GM23248 (cell line): Measurements from ENCODE around the gene TMED4. TPM values are rescaled to one million over a fixed set of nuclear protein-coding genes. Genes with fewer than 3 reads are reported as not detected.
A peak's percentile ranks its signal among the peaks of the same experiment; 100 is the strongest.

Source experiments
- DNase-seq: peaks from one replicate; pipeline ENCODE4 v3.0.0-alpha.2; 2015
- H2AFZ ChIP-seq: fragments of 200-600 bp; sonication (generic); 2 replicates; pipeline ENCODE4 v1.6.1; 2016; ENCODE audit warnings: antibody characterized with exemption
- H3F3A ChIP-seq: fragments of 200-600 bp; sonication (generic); 2 replicates; pipeline ENCODE4 v1.6.1; 2016; ENCODE audit warnings: mild to moderate bottlenecking, antibody characterized with exemption, mixed run types; ENCODE audit not compliant: insufficient read depth
- H3K27ac ChIP-seq: fragments of 200-600 bp; sonication (generic); 2 replicates; pipeline ENCODE4 v1.5.1; 2016; ENCODE audit warnings: mild to moderate bottlenecking
- H3K27me3 ChIP-seq: fragments of 200-600 bp; sonication (generic); replicated peaks from 2 replicates; pipeline ENCODE4 v1.6.1; 2016; ENCODE audit warnings: mild to moderate bottlenecking; ENCODE audit not compliant: insufficient read depth
- H3K36me3 ChIP-seq: fragments of 200-600 bp; sonication (generic); 2 replicates; pipeline ENCODE4 v1.6.1; 2016; ENCODE audit warnings: low read depth, mild to moderate bottlenecking
- H3K4me1 ChIP-seq: fragments of 200-600 bp; sonication (generic); 2 replicates; pipeline ENCODE4 v1.6.1; 2016; ENCODE audit warnings: mild to moderate bottlenecking; ENCODE audit not compliant: insufficient read depth
- H3K4me2 ChIP-seq: fragments of 200-600 bp; sonication (generic); one replicate; pipeline ENCODE4 v1.6.1; 2016; ENCODE audit warnings: mild to moderate bottlenecking; ENCODE audit not compliant: unreplicated experiment
- H3K4me3 ChIP-seq: fragments of 200-600 bp; sonication (generic); 2 replicates; pipeline ENCODE4 v1.5.1; 2016; ENCODE audit warnings: mild to moderate bottlenecking
- H3K79me2 ChIP-seq: fragments of 200-600 bp; sonication (generic); 2 replicates; pipeline ENCODE4 v1.6.1; 2016; ENCODE audit warnings: mild to moderate bottlenecking; ENCODE audit not compliant: insufficient read depth
- H3K9ac ChIP-seq: fragments of 200-600 bp; sonication (generic); 2 replicates; pipeline ENCODE4 v1.6.1; 2016; ENCODE audit warnings: mild to moderate bottlenecking
- H3K9me2 ChIP-seq: fragments of 200-600 bp; sonication (generic); 2 replicates; pipeline ENCODE4 v1.6.1; 2016; ENCODE audit warnings: mixed run types, mild to moderate bottlenecking, moderate library complexity; ENCODE audit not compliant: insufficient read depth
- H3K9me3 ChIP-seq: fragments of 200-600 bp; sonication (generic); one replicate; pipeline ENCODE4 v1.6.1; 2017; ENCODE audit warnings: low read depth
- H4K20me1 ChIP-seq: fragments of 200-600 bp; sonication (generic); 2 replicates; pipeline ENCODE4 v1.6.0; 2016; ENCODE audit not compliant: insufficient read depth
- EZH2 ChIP-seq: fragments of 200-600 bp; sonication (generic); IDR thresholded peaks from 2 replicates; pipeline ENCODE4 v1.6.1; 2018; ENCODE audit warnings: antibody characterized with exemption, mild to moderate bottlenecking; ENCODE audit not compliant: insufficient read depth, poor library complexity, severe bottlenecking
- EZH2phosphoT487 ChIP-seq: fragments of 200-600 bp; sonication (generic); IDR thresholded peaks from 2 replicates; pipeline ENCODE4 v1.6.1; 2018; ENCODE audit warnings: antibody characterized with exemption, moderate library complexity, mild to moderate bottlenecking, low read depth; ENCODE audit not compliant: insufficient read depth
- WGBS, 2 experiments: methylation state at CpG; one replicate each; pipeline ENCODE4 v1.1.6; 2015 to 2017; ENCODE audit warnings: low lambda C conversion rate in 2 of 2, low coverage in 1 of 2; ENCODE audit errors: missing lambda C conversion rate in 2 of 2; 5-methylcytosine and 5-hydroxymethylcytosine counted together
- in situ Hi-C: fragments of 300-500 bp; cut with MboI; formaldehyde crosslinking; loops from 2 replicates; pipeline ENCODE4 v1.15.0; 2020
- polyA plus RNA-seq: library from polyadenylated mRNA; unstranded; fragments of >200 nt; fragmentation: Nextera tagmentation; extraction: Ambion mirVana; gene quantifications from 2 replicates; pipeline ENCODE4 v1.2.1, GENCODE V29; 2016
- total RNA-seq: library from RNA; depleted of rRNA; stranded (reverse); fragments of >200 nt; shearing (Covaris generic); gene quantifications from 2 replicates; pipeline ENCODE4 v1.2.3, GENCODE V29; 2014

TMED4 gene
- total and polyA plus RNA-seq, 2 experiments from 2014 or later = 78.2 to 201 TPM

DNA sequence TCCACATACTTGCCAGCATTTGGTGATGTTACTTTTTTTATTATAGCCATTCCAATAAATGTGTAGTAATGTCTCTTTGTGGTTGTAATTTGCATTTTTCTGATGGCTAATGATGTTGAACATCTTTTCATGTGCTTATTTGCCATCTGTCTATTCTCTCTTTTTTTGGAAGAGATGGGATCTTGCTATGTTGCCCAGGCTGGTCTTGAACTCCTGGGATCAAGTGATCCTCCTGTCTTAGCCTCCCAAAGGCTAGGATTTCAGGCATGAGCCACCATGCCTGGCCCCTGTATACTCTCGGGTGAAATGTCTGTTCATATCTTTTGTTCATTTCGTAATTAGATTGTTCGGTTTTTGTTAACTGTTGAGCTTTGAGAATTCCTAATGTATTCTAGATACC lies 27.8 kb upstream of the TMED4 start:
- H3K36me3 ChIP-seq = no peaks in the 10 kb centered on the region
- H3K27ac ChIP-seq = peak overlapping the region; percentile 83
- in situ Hi-C loops = no loop called here
- DNase-seq = no peak
- no peak for TF ChIP-seq EZH2
- TF ChIP-seq EZH2phosphoT487 = no peak
- peak overlapping the region; percentile 53; the same call in 1 of the 2 replicates for H3K9ac ChIP-seq
- peaks cover 33% of the 10 kb centered on the region for H3F3A ChIP-seq
- H3K4me2 ChIP-seq = peak overlapping the region; percentile 69
- WGBS, 2 experiments = 96 to 100% methylated on average over 3 of the region's 3 CpGs
- no peaks in the 10 kb centered on the region for H3K9me2 ChIP-seq
- H4K20me1 ChIP-seq = no peaks in the 10 kb centered on the region
- peaks cover 25% of the 10 kb centered on the region for H3K4me1 ChIP-seq
- no peaks in the 10 kb centered on the region for H3K9me3 ChIP-seq
- peaks cover 76% of the 10 kb centered on the region for H3K79me2 ChIP-seq
- no peaks in the 10 kb centered on the region for H3K27me3 ChIP-seq
- no peak overlapping the region for H2AFZ ChIP-seq
- peak overlapping the region; percentile 27; the same call in 1 of the 2 replicates for H3K4me3 ChIP-seq

DNA sequence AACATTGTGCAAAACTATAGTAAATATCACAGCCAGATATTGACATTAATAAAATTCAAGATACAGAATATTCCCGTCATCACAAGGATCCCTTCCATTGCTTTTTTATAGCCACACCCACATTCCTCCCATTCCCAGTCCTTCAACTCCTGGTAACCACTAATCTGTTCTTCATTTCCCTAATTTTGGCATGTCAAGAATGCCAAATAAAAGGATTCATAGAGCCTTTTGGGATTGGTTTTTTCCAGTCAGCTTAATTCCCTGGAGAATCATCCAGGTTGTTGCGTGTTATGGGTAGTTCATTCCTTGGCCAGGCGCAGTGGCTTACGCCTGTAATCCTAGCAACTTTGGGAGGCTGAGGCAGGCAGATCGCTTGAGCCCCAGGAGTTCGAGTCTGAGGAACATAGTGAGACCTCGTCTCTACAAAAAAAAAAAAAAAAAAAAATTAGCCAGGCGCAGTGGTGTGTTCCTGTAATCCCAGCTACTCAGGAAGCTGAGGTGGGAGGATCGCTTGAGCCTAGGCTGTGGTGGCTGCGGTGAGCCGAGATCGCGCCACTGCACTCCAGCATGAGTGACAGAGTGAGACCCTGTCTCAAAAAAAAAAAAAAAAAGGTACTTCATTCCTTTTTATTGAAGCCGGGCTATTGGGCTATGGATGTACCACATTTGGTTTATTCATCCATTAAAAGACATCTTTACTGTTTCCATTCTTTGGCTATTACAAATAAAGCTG lies 27.1 kb upstream of the TMED4 start:
- Histone ChIP-seq H3K4me1 (peaks cover 25% of the 10 kb centered on the region), H2AFZ (no peak overlapping the region), H3K27me3 (no peaks in the 10 kb centered on the region), H3K79me2 (peaks cover 69% of the 10 kb centered on the region), H3K9me2 (no peaks in the 10 kb centered on the region), H3K36me3 (no peaks in the 10 kb centered on the region), H4K20me1 (no peaks in the 10 kb centered on the region), H3K4me3 (peak overlapping the region; percentile 27), H3K9ac (peak overlapping the region; percentile 53), H3K4me2 (peak overlapping the region; percentile 69), H3K27ac (peak overlapping the region; percentile 83), H3K9me3 (no peaks in the 10 kb centered on the region), H3F3A (peaks cover 33% of the 10 kb centered on the region)
- WGBS, 2 experiments = 42 to 50% methylated on average over 14 of the region's 14 CpGs
- TF ChIP-seq EZH2phosphoT487 (no peak), EZH2 (no peak)
- peak; percentile 77 for DNase-seq
- in situ Hi-C loops = no loop called here

DNA sequence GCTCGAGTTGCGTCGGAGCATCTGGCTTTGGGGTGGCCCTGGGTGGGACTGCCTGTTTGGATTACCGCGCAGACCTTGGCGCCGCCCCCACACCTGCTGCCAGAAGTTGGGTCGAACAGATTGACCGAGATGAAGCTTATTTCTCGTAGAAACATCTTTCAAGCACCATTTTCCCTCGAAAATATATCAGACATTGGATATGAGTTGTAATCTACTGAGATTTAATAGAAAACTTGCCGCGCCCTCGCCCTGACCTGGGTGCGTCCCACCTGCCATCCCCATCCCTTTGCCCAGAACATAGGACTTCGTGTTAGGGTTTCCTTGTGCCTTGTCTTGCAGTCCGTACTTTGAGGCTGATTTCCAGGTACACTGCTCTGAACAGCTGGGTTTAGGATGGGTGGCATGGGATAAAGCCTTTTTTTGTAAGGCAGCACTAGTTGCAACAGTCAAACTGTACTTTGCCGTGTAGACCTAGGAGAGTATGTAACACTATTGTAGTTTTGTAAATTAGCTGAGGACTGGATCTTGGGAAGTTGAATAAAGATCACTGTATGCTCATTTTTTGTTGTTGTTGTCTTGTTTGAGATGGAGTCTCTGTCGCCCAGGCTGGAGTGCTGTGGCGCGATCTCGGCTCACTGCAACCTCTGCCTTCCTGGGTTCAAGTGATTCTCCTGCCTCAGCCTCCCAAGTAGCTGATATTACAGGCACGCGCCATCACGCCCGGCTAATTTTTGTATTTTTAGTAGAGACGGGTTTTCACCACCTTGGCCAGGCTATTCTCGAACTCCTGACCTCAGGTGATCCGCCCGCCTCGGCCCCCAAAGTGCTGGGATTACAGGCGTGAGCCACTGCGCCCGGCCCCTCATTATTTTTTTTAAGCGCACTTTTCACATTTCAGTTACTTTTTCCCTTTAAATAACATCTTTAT lies 25.4 kb upstream of the TMED4 start:
- TF ChIP-seq EZH2phosphoT487 = no peak
- Histone ChIP-seq H3K27ac (peak overlapping the region; percentile 89), H3K9ac (peak overlapping the region; percentile 86), H2AFZ (peak overlapping the region; percentile 73), H3K36me3 (no peaks in the 10 kb centered on the region), H3F3A (peaks cover 33% of the 10 kb centered on the region), H3K4me3 (peak overlapping the region; percentile 83), H3K27me3 (no peaks in the 10 kb centered on the region), H3K9me3 (no peaks in the 10 kb centered on the region), H3K9me2 (no peaks in the 10 kb centered on the region), H3K4me2 (peak overlapping the region; percentile 81), H4K20me1 (no peaks in the 10 kb centered on the region), H3K4me1 (peaks cover 25% of the 10 kb centered on the region), H3K79me2 (peaks cover 52% of the 10 kb centered on the region)
- in situ Hi-C loops = no loop called here
- 45% methylated on average over 35 of the region's 35 CpGs for WGBS, 2 experiments
- no peak for DNase-seq

DNA sequence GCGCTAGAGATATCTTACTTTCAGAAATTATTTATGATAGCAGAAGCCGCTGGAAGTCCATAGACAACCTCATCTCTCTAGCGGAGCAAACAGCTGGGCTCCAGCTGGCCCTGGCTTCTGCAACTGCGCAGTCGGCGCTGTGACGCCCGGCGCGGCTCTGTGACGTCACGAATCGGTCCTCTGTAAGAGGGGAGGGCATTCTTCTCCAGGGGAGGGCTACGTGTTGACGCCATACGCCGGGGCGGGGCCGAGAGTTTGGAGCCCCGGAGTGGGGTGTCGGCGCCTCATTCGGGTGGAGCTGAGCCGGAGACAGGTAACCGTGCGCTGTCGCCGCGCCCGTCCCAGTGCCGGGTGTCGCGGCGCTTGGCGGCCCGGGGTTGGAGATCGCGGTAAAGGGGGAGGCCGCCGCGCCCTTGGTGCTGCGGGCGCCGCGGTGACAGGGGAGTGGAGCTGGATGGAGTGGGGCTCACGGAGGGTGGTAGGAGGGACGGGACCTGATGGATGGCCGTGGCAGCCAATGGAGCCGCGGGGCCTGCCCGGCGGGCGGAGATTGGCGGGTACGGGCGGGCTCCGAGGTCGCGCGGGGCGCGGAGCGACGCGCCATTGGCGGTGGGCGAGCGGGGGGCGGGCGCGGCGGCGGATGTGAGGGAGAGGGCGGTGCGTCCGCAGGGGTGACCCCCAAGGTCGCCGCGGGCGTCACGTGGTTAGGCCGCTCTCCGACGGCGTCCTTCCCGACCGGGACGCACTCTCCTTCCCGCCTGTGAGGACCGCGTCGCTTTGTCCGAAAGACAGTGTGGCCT lies 24.5 kb upstream of the TMED4 start, which contains the start of gene OGDH:
TSS of gene OGDH (plus strand) at position 287 of the 800 bp plus-strand sequence. CDS start 17,717 bp downstream, outside the sequence.
- no peaks in the 10 kb centered on the region for H3K27me3 ChIP-seq

More for the DNA sequence above, 24.5 kb upstream of the TMED4 start, which contains the start of gene OGDH:
- Histone ChIP-seq H3K27ac (peak within 1 kb of the TSS; percentile 89), H3K79me2 (peaks cover 44% of the 10 kb centered on the region), H3K4me1 (peaks cover 19% of the 10 kb centered on the region), H3K36me3 (no peaks in the 10 kb centered on the region), H3K4me2 (peak within 1 kb of the TSS; percentile 93), H3K9me2 (no peaks in the 10 kb centered on the region), H3K4me3 (peak within 1 kb of the TSS; percentile 83), H3K9ac (peak within 1 kb of the TSS; percentile 86), H3K9me3 (no peaks in the 10 kb centered on the region), H4K20me1 (no peaks in the 10 kb centered on the region), H3F3A (peaks cover 33% of the 10 kb centered on the region), H2AFZ (peak within 1 kb of the TSS; percentile 91)
- TF ChIP-seq EZH2phosphoT487 (no peak), EZH2 (no peak)
- in situ Hi-C loops = no loop called here
- 0% methylated on average over 40 to 56 of the region's 93 CpGs for WGBS, 2 experiments
- DNase-seq = peak; percentile 99
